B cell (primary cell): ENCODE results near the gene MPDZ.

ENCODE experiments used
- CTCF ChIP-seq: fragments of 200-600 bp; IDR thresholded peaks from one replicate; pipeline ENCODE4 v1.8.0; 2022; ENCODE audit warnings: antibody characterized with exemption, mild to moderate bottlenecking
- EZH2 ChIP-seq: IDR thresholded peaks from 2 replicates; pipeline ENCODE4 v1.6.1; 2012; ENCODE audit warnings: borderline replicate concordance, low read depth, mild to moderate bottlenecking, moderate library complexity, low read length; ENCODE audit not compliant: insufficient read depth, poor library complexity, severe bottlenecking

- TF ChIP-seq CTCF (no peak), EZH2 (no peak)
Measured at GRCh38 chr9:13181652-13182051, 97.8 kb downstream of the MPDZ start.
